Uterus (tissue), 2 donors: ENCODE measurements around the gene SLC35F3.

Source experiments
- POLR2A ChIP-seq, 2 donors: fragments of 450-650 bp; IDR thresholded peaks; one replicate each; pipeline ENCODE4 v1.6.1; 2016; ENCODE audit warnings: antibody characterized with exemption in 2 of 2, mild to moderate bottlenecking in 1 of 2, moderate library complexity in 1 of 2
- TF ChIP-seq, protein P1 (sequence below), 4 experiments: fragments of 200-600 bp in 2 of 4; fragments of 450-650 bp in 2 of 4; sonication (generic) in 2 of 4; IDR thresholded peaks; one replicate each; pipeline ENCODE4 v1.5.1; 2016 to 2019; ENCODE audit warnings: antibody characterized with exemption in 4 of 4, mild to moderate bottlenecking in 2 of 4, moderate library complexity in 1 of 4

DNA sequence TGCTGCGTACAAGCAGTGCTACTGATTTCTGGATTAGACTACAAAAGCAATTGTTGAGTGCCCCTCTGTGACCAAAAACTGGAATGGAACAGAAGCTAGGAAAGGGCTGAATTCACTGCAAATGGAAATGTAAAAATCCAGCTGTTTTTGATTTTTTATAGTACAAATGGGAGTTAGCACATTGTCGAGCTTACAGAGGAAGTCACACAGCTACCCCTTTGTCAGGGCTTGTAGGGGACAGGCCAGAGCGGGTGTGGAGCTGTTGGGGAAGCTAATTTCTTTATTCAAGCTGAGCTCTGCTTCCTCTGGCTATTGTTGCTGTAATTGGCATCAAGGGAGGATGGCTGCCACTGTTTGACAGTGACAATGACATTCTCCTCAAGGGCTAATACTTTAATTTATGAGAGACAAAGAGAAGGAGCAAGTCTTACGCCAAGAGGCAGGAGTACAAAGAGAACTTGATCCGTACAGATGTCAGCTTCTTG is 96.1 kb downstream of the SLC35F3 start:
- TF ChIP-seq, protein P1, sequence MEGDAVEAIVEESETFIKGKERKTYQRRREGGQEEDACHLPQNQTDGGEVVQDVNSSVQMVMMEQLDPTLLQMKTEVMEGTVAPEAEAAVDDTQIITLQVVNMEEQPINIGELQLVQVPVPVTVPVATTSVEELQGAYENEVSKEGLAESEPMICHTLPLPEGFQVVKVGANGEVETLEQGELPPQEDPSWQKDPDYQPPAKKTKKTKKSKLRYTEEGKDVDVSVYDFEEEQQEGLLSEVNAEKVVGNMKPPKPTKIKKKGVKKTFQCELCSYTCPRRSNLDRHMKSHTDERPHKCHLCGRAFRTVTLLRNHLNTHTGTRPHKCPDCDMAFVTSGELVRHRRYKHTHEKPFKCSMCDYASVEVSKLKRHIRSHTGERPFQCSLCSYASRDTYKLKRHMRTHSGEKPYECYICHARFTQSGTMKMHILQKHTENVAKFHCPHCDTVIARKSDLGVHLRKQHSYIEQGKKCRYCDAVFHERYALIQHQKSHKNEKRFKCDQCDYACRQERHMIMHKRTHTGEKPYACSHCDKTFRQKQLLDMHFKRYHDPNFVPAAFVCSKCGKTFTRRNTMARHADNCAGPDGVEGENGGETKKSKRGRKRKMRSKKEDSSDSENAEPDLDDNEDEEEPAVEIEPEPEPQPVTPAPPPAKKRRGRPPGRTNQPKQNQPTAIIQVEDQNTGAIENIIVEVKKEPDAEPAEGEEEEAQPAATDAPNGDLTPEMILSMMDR (IDR thresholded peaks at IDR 0.05), result no peak
- no peak for TF ChIP-seq POLR2A (IDR thresholded peaks at IDR 0.05)
